Measurements from ENCODE around the gene MTHFSD.

DNA sequence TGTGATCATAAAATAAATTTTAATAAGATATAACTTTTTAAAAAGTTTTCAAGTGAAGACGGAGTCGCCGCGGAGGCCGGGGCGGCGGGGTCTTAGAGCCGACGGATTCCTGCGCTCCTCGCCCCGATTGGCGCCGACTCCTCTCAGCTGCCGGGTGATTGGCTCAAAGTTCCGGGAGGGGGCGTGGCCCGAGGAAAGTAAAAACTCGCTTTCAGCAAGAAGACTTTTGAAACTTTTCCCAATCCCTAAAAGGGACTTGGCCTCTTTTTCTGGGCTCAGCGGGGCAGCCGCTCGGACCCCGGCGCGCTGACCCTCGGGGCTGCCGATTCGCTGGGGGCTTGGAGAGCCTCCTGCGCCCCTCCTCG lies 11.5 kb upstream of the MTHFSD start, which contains the start of gene FOXC2:
- TF ChIP-seq EZH2phosphoT487 (IDR thresholded peaks at IDR 0.05; ENCODE audit: low read length) (no peak), CTCF (IDR thresholded peaks at IDR 0.05; ENCODE audit: low read length) (no peak)

All from MM.1S (cell line).